GOT3 (cell line): ENCODE results near the gene SMCHD1.

Source experiments
- DNase-seq: peaks from one replicate; lab custom pipeline; 2025; ENCODE audit warnings: mixed read lengths; lab: John Stamatoyannopoulos, UW

The SMCHD1 gene

DNA sequence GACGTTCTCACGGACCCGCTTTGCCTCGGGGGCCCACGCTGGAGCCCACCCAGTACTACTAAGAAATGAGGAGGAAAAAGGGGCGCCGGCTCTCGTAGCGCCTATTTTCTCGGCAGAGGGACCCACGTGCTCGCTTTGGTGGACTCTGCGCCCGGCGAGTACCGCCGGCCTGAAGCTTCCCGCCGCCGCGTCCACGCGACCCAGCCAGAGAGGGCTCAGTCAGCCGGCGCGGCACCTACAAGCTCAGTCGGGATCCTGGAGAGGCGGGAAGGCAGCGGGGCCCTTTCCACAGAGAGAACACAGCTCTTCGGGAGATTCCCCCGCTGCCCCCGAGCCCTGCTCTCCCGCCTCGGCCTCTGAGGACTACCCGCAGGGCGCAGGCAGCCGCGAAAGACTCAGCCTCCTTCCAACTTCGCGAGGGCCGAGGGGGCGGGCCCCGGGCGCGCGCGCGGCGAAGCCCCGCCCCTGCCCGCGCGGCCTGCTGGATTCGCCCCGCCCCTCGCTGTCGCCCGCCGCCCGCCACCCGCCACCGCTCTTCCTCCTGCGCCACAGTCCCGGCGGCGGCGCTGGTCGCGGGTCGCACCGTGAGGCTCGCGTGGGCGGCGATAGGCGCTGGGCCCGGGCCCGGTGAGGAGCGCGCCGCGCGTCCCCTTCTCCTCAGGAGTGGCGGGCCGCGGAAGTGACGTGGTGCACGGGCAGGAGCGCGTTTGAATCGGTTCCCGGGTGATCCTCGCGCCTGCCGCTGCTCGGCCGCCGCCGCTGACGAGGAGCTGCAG is at the start of gene SMCHD1:
Gene SMCHD1 (plus strand): TSS at position 549 of the 776 bp plus-strand sequence. CDS start 350 bp downstream, outside the sequence.
- DNase-seq, result peak; percentile 43

DNA sequence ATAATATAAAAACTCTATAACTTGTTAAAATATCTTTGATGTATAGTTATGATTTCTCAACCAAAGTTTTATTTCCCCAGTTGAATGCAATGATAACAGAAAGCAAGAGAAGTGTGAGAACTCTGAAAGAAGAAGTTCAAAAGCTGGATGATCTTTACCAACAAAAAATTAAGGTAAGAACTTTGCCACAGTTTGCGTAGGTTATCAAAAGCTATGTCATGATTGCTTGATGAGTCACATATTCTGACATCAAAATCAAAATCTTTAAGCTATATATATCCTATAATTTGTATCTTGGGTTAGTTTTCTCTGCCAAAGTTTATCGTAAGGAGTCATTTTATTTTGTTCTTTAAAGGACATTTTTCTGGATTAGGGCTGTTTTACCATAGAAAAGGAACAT is 49.2 kb upstream of the SMCHD1 start:
- DNase-seq, result no peak

DNA sequence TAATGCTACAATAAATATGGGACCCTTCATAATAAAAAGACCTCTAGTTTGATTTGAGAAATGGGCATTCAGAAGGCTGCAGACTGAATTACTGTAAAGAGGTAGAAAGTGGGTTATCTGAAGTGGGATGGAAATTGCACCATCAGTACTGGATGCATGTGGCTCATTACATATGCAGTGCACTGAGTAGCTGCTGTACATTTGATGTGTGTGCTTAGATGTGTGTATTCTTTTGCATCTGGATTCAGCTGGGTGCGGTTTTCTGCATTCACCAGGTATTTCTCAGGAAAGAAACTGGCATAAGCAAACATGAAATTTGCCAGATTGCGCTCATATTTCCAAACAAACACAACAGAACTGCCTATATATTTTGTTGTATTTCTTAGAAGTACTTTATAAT is 45.9 kb upstream of the SMCHD1 start:
- no peak for DNase-seq

DNA sequence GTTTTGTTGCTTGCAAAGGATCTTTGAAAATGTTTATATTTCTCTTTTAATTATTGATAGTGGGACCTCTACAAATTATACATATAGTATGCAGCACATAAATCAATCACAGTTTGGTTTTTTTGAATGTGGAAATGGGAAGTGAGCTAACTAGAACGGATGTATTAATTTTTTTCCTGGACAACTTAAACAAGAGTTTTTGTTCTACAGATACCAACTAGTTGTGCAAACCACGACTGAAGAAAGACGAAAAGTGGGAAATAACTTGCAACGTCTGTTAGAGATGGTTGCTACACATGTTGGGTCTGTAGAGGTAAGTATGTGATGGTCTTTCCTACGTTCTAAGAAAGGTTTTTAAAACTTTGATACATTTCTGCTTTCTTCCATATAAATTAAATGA is 45.0 kb upstream of the SMCHD1 start:
- DNase-seq, result no peak

DNA sequence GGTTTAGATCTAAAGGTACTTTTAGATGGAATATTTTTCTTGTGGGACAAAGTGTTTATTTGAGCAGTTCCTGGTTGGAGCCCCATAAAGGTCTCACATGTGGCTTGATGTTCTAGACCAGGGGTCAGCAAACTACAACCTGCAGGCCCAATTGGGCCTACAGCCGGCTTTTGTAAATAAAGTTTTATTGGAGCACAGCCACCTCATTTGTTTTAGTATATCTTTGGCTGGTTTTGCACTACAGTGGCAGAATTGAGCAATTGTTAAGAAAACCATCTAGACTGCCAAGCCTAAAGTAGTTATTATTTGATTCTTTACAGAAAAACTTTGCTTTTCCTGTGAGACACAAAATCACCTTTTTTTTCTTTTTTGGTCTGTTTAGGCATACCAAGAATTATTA is 42.5 kb upstream of the SMCHD1 start:
- DNase-seq, result no peak

DNA sequence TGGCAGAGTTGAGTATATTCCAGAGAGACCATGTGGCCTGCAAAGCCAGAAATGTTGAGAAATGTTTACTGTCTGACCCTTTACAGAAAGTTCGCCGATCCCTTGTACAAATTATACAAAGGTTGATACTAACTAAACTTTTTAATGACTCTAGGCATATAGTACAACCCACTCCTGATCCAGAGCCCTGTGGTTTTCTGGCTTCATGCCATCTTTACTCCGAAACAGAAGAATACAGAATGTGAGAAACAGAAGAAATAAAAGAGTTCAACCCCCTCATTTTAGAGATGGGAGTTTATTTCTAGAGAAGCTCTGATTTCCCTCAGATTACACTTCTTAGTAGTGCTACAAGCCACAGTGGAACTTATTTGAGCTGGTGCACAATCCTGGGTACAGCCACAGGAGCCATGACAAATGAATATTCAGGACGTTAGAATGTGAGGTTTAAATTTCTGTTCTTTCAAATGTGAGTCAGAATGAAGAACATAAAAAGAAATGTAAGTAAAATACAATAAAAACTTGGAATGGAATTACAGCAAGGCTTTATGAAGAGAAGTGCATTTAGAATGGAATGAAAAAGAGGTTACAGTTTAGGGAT is 38.0 kb upstream of the SMCHD1 start:
- DNase-seq, result no peak

DNA sequence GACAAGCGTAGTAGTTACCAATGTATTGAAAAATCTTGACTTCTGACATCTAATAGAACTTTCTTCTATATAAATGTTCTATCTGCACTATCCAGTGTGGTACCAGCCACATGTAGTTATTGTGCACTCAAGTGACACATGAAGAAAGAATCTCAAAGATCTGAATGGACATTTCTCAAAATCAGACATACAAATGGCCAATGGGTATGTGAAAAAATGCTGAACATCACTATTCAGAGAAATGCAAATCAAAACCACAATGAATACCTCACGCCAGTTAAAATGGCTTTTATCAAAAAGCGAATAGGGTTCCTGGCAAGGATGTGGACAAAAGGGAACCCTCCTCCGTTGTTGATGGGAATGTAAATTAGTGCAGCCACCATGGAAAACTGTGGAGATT is 37.5 kb upstream of the SMCHD1 start:
- DNase-seq, result no peak

DNA sequence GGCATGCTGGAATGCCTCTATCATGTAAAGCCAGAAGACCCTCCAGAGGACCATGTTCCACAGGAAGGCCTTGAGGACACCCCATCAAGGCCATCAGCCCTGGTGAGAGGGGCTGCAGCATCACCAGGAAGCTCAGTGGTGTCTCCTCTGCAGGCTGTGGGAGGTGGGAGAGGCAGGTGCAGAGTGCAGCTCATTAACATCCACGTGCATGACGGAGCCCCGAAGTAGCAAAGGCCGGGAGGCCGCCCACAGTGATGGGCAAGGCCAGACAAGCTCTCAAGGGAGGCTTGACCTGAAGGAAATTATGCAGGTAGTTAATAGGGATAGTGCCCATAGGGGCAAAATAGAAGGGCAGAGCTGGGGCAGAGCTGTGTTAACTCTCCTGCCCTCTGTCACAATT is 30.3 kb upstream of the SMCHD1 start:
- no peak for DNase-seq

GRCh38 chr18:2627821-2628276 is 27.7 kb upstream of the SMCHD1 start:
- DNase-seq, result no peak

GRCh38 chr18:2629003-2629402 is 26.5 kb upstream of the SMCHD1 start:
- no peak for DNase-seq

- DNase-seq, result no peak
Observed at GRCh38 chr18:2635586-2635985, 19.9 kb upstream of the SMCHD1 start.

DNA sequence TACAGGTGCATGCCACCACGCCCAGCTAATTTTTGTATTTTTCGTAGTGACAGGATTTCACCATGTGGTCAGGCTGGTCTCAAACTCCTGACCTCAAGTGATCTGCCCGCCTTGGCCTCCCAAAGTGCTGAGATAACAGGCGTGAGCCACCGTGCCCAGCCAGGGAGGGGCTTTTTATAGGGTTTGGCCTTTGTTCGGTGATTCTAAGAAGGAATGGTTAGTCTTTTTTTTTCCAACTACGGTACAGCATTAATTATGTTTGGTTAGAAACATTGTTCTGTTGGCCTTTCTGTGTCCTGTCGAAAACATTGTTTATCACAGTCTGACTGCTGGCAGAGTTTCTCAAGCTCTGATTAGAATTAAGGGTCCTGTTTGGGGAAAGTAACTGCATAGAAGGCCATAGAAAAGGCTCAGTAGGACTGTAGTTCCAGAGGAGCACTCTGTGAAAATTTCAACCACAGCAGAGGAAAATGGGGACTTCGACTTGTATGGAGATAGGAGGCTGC is 19.3 kb upstream of the SMCHD1 start:
- DNase-seq, result no peak

DNA sequence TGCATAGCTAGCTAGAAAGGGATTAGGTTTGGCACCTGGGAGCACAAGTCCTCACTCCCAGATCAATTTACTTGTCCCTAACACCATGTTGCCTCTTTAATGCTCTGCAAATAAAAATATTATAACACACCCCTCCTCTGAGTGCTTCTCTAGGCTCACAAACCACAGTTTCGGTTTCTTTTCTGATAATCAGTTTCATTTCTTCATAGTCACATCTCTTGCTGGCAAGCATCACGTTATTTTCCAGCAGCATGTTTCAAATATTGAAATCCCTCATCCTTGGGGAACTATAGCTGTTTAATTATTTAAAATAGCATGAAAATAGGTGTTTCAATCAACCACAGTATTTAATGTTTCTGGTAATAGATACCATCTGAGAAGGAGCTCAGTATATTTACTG is 13.9 kb upstream of the SMCHD1 start:
- DNase-seq, result no peak

DNA sequence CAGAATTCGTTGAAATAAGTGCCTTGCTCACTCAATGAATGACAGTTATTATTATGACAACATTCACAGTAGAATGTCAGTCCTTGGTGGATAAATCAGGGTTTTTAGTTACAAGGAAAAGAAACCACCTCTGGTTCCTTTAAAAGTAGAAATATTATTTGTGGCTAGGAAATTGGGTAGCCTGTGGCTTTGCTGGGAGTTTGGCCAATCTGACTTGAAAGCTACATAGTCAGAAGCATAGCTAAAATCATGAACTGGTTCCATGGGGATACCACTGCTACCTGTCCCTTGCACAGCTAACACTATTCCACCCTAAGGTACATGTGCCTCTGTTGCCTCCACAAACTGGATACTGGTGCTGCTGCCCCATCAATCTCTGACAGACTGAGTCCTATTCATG is 12.8 kb upstream of the SMCHD1 start:
- no peak for DNase-seq

DNA sequence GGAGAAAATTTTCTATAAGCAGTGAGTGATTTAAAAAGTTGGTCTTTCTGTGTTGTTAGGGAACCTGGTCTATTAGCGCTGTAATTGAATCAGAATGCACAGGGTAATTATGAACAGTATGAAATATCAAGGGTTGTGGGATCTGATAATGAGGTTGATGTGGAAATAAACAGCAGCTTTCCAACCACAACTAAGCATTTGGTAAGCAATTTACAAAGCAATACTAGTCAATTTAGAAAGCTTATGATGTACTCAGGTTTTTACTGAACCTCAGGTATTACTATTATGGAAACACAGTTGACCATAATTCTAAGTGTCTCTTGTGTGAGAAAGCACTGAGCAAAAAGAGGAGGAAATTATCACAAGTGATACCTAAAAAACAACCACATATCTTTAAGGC is 11.0 kb upstream of the SMCHD1 start:
- DNase-seq, result no peak

DNA sequence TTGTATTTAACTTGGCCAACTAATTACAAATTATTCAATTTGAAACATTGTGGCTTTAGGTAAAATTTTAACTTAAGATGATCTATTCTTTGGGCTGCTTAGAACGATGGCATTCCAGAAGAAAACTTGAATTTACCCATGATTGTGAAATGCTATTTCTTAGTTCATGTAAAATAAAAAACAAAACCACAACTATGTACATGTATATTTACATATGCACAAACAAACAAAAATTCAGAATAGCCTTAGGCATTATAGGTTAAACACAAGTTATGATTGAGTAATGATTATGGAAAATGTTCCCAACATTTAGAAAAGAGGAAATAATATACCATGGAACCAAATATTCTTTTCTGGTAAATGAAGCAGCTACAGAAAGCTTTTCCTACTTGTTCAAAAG is 3.5 kb upstream of the SMCHD1 start:
- no peak for DNase-seq

GRCh38 chr18:2653467-2653866 is 2.1 kb upstream of the SMCHD1 start:
- no peak for DNase-seq

GRCh38 chr18:2654169-2654927 is 1.2 kb upstream of the SMCHD1 start:
- no peak for DNase-seq

GRCh38 chr18:2654928-2655177 is 673 bp upstream of the SMCHD1 start:
- no peak for DNase-seq

DNA sequence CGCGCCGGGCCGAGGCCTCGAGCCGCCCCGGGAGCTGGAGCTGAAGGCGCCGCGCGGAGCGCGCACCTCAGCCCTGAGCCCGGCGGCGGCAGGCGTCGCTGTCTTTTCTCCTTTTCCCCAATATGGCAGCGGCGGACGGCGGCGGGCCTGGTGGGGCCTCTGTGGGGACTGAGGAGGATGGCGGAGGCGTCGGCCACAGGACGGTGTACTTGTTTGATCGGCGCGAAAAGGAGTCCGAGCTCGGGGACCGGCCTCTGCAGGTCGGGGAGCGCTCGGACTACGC is 369 bp downstream of the SMCHD1 start:
- DNase-seq, result no peak

- DNase-seq, result no peak
Observed at GRCh38 chr18:2656237-2656980, 883 bp downstream of the SMCHD1 start.

- no peak for DNase-seq
Observed at GRCh38 chr18:2656981-2657512, 1.5 kb downstream of the SMCHD1 start.
